Stomach (tissue), 4 donors: ENCODE results near the gene PTPN4.

Source experiments
- CTCF ChIP-seq, 7 experiments: fragments of 450-650 bp in 4 of 7; fragments of 200-600 bp in 3 of 7; sonication (generic) in 3 of 7; IDR thresholded peaks; one replicate each; pipeline ENCODE4 v1.5.1; 2016 to 2019; ENCODE audit warnings: antibody characterized with exemption in 7 of 7, control low read depth in 2 of 7, mild to moderate bottlenecking in 1 of 7
- POLR2A ChIP-seq, 4 donors: fragments of 450-650 bp; IDR thresholded peaks; one replicate each; pipeline ENCODE4 v1.6.1; 2016; ENCODE audit warnings: antibody characterized with exemption in 4 of 4, control low read depth in 2 of 4, mild to moderate bottlenecking in 1 of 4, moderate library complexity in 1 of 4
- POLR2AphosphoS5 ChIP-seq, 3 donors: sonication (generic); formaldehyde crosslinking; IDR thresholded peaks; one replicate each; pipeline ENCODE4 v1.6.1; 2016; ENCODE audit warnings: antibody characterized with exemption in 3 of 3

- no peak for TF ChIP-seq CTCF (IDR thresholded peaks at IDR 0.05)
- TF ChIP-seq POLR2AphosphoS5 (IDR thresholded peaks at IDR 0.05), result no peak
- TF ChIP-seq POLR2A (IDR thresholded peaks at IDR 0.05), result no peak
These were observed 269.1 kb downstream of the PTPN4 start for GRCh38 chr2:120028795-120029194.
